ENCODE measurements around the gene SPRED2.
"Not testable (repeated sequence)": the region's sequence is repeated elsewhere in the genome, so short reads cannot be mapped to it uniquely, and the experiment has no call there.

GRCh38 chr2:65317351-65317750, 115.0 kb downstream of the SPRED2 start:
- not testable (repeated sequence) for TF ChIP-seq CTCF, POLR2A (IDR thresholded peaks at IDR 0.05)

All from uterus (tissue), 2 donors.